K562 (cell line): ENCODE data around the gene SLC7A5. TPM values are rescaled to one million over a fixed set of nuclear protein-coding genes. Genes with fewer than 3 reads are reported as not detected.

Experiments used
- ATAC-seq: fragments of 200-7000 bp; cut with Tn5 transposase; 3 replicates; pipeline ENCODE4 v1.9.1; 2020; ENCODE audit warnings: moderate library complexity
- BruUV-seq: library from RNA; stranded (reverse); fragments of 400-500 nt; replicated peaks from 2 replicates; lab custom pipeline; 2021; lab: Mats Ljungman, UMichigan
- CTCF ChIA-PET: fragments of 300-600 bp; formaldehyde crosslinking; extraction: SDS; loops from one replicate; lab custom pipeline; 2021; ENCODE audit warnings: low intra/inter-chr PET ratio; lab: Yijun Ruan, JAX
- POLR2A ChIA-PET: fragments of 300-600, 350-650 bp; sonication (Branson Sonifier 250); formaldehyde crosslinking; extraction: SDS; loops from one replicate; lab custom pipeline; 2021; ENCODE audit warnings: antibody characterized with exemption, inconsistent platforms; lab: Yijun Ruan, JAX
- DNase-seq, 4 experiments: peaks; one replicate each; pipeline versions ENCODE4 v3.0.0 to v3.0.0-alpha.2; 2011 to 2018; ENCODE audit warnings: low spot score in 3 of 4, mixed read lengths in 3 of 4; ENCODE audit errors: extremely low read depth in 1 of 4
- FAIRE-seq: peaks from 2 replicates; lab custom pipeline; 2011; peaks lifted over from hg19 to GRCh38; lab: Jason Lieb, UNC
- H2AFZ ChIP-seq: 2 replicates; pipeline ENCODE4 v1.6.0; 2011; ENCODE audit warnings: low read depth, low read length, control low read depth, inconsistent platforms
- H3K27ac ChIP-seq: fragments of 200-600 bp; 3 replicates; pipeline ENCODE4 v1.8.0; 2011; ENCODE audit warnings: low read depth, mild to moderate bottlenecking, control low read depth, inconsistent platforms, low read length, moderate library complexity, mixed read lengths; ENCODE audit errors: extremely low read depth
- H3K27me3 ChIP-seq, 2 experiments: fragments of 300-600 bp in 1 of 2; 2 replicates in 1 of 2; 3 replicates in 1 of 2; pipeline versions ENCODE4 v1.6.0 to v1.8.0; 2011; ENCODE audit warnings: inconsistent platforms in 2 of 2, low read length in 2 of 2, mild to moderate bottlenecking in 1 of 2, mixed read lengths in 1 of 2, moderate library complexity in 1 of 2; ENCODE audit not compliant: control insufficient read depth in 2 of 2, insufficient read depth in 2 of 2
- H3K36me3 ChIP-seq: fragments of 300-600 bp; 3 replicates; pipeline ENCODE4 v1.8.0; 2011; ENCODE audit warnings: mild to moderate bottlenecking, low read length, inconsistent platforms; ENCODE audit not compliant: control insufficient read depth, insufficient read depth
- H3K4me1 ChIP-seq, 2 experiments: fragments of 200-600 bp in 1 of 2; replicated peaks in 1 of 2; 2 replicates in 1 of 2; 3 replicates in 1 of 2; pipeline versions ENCODE4 v1.5.1 to v1.8.0; 2011; ENCODE audit warnings: inconsistent platforms in 2 of 2, low read length in 2 of 2, mild to moderate bottlenecking in 1 of 2, mixed read lengths in 1 of 2, moderate library complexity in 1 of 2; ENCODE audit not compliant: control insufficient read depth in 2 of 2, insufficient read depth in 2 of 2
- H3K4me2 ChIP-seq: 2 replicates; pipeline ENCODE4 v1.6.1; 2011; ENCODE audit warnings: low read length, control low read depth, inconsistent platforms, mixed read lengths; ENCODE audit not compliant: insufficient read depth
- H3K4me3 ChIP-seq: fragments of 200-600 bp; sonication (generic), shearing (Covaris generic); 2 replicates; pipeline ENCODE4 v1.5.1; 2016; ENCODE audit warnings: control low read depth, inconsistent platforms
- H3K79me2 ChIP-seq: fragments of 200-600 bp; 3 replicates; pipeline ENCODE4 v1.8.0; 2011; ENCODE audit warnings: low read length, inconsistent platforms; ENCODE audit not compliant: control insufficient read depth, insufficient read depth
- H3K9ac ChIP-seq, 2 experiments: 2 replicates each; pipeline versions ENCODE4 v1.6.0 to v1.6.1; 2011; ENCODE audit warnings: low read depth in 2 of 2, low read length in 2 of 2, control low read depth in 1 of 2, inconsistent platforms in 1 of 2, mild to moderate bottlenecking in 1 of 2, mixed read lengths in 1 of 2; ENCODE audit not compliant: insufficient read depth in 1 of 2
- H3K9me1 ChIP-seq: one replicate; pipeline ENCODE4 v1.6.0; 2011; ENCODE audit warnings: inconsistent platforms, mild to moderate bottlenecking, low read length, moderate library complexity; ENCODE audit not compliant: control insufficient read depth, insufficient read depth
- H3K9me3 ChIP-seq: replicated peaks from 2 replicates; pipeline ENCODE4 v1.5.1; 2011; ENCODE audit warnings: low read depth, low read length, inconsistent platforms; ENCODE audit not compliant: control insufficient read depth, insufficient read depth
- H4K20me1 ChIP-seq: replicated peaks from 2 replicates; pipeline ENCODE4 v1.6.1; 2011; ENCODE audit warnings: low read length, inconsistent platforms, mixed read lengths; ENCODE audit not compliant: control insufficient read depth, insufficient read depth
- DIDO1 ChIP-seq: fragments of 450-650 bp; IDR thresholded peaks from 2 replicates; pipeline ENCODE4 v1.6.1; 2016; ENCODE audit warnings: low read depth, missing biosample characterization, missing genetic modification characterization
- DNMT1 ChIP-seq: fragments of 450-650 bp; IDR thresholded peaks from 2 replicates; pipeline ENCODE4 v1.6.1; 2016; ENCODE audit warnings: antibody characterized with exemption, mild to moderate bottlenecking
- KDM2B ChIP-seq: fragments of 250-450 bp; sonication (Bioruptor Pico); IDR thresholded peaks from 2 replicates; pipeline ENCODE4 v1.8.0; 2021; ENCODE audit warnings: mild to moderate bottlenecking, moderate library complexity
- MAZ ChIP-seq, 2 experiments: fragments of 450-650 bp in 1 of 2; sonication (generic) in 1 of 2; formaldehyde crosslinking; IDR thresholded peaks in 1 of 2; conservative IDR thresholded peaks in 1 of 2; 2 replicates each; pipeline versions ENCODE4 v1.4.0 to v1.5.0; 2020; ENCODE audit warnings: mild to moderate bottlenecking in 1 of 2, missing genetic modification reagents in 1 of 2
- MCM3 ChIP-seq: fragments of 450-650 bp; IDR thresholded peaks from 2 replicates; pipeline ENCODE4 v1.6.1; 2016
- NR2C2 ChIP-seq, 2 experiments: fragments of 200-800 bp in 1 of 2; sonication (Bioruptor generic) in 1 of 2; sonication (generic) in 1 of 2; formaldehyde crosslinking in 1 of 2; IDR thresholded peaks; 2 replicates each; pipeline versions ENCODE4 v1.6.1 to v1.8.0; 2016 to 2022; ENCODE audit warnings: mild to moderate bottlenecking in 1 of 2, missing compliant biosample characterization in 1 of 2, missing genetic modification characterization in 1 of 2, missing genetic modification reagents in 1 of 2
- PHB2 ChIP-seq: fragments of 450-650 bp; IDR thresholded peaks from 2 replicates; pipeline ENCODE4 v1.6.1; 2017; ENCODE audit warnings: low read depth
- PRMT5 ChIP-seq: sonication (generic); formaldehyde crosslinking; IDR thresholded peaks from 2 replicates; pipeline ENCODE4 v1.5.0; 2020; ENCODE audit warnings: missing genetic modification reagents
- TCF7 ChIP-seq: sonication (generic); IDR thresholded peaks from 2 replicates; pipeline ENCODE4 v1.6.1; 2016; ENCODE audit warnings: antibody characterized with exemption, borderline replicate concordance
- TRIM28 ChIP-seq: fragments of 450-650 bp; IDR thresholded peaks from 2 replicates; pipeline ENCODE4 v1.6.1; 2017
- ZC3H11A ChIP-seq: IDR thresholded peaks from 2 replicates; pipeline ENCODE4 v1.6.1; 2012; ENCODE audit warnings: low read depth, low read length, improper control_type of control experiment
- ZKSCAN8 ChIP-seq: fragments of 200-800 bp; sonication (Bioruptor generic); IDR thresholded peaks from 2 replicates; pipeline ENCODE4 v1.6.1; 2016; ENCODE audit warnings: missing genetic modification characterization, missing compliant biosample characterization
- ZNF232 ChIP-seq: sonication (generic); formaldehyde crosslinking; IDR thresholded peaks from 2 replicates; pipeline ENCODE4 v1.8.0; 2022; ENCODE audit warnings: mild to moderate bottlenecking, missing genetic modification reagents
- ZNF24 ChIP-seq: fragments of 450-650 bp; IDR thresholded peaks from 2 replicates; pipeline ENCODE4 v1.6.1; 2016
- ZNF507 ChIP-seq: conservative IDR thresholded peaks from 2 replicates; pipeline ENCODE4 v1.6.1; 2017; ENCODE audit warnings: missing genetic modification characterization, missing compliant biosample characterization
- WGBS: fragments of 100-300 bp; shearing (Covaris generic); methylation state at CpG from one replicate; pipeline ENCODE4 v1.1.6; 2016; ENCODE audit warnings: low coverage, mixed read lengths; ENCODE audit not compliant: insufficient coverage; ENCODE audit errors: missing lambda C conversion rate; 5-methylcytosine and 5-hydroxymethylcytosine counted together
- in situ Hi-C: fragments of 300-500 bp; cut with MboI; formaldehyde crosslinking; loops from 4 replicates; pipeline ENCODE4 v1.15.0; 2018; ENCODE audit warnings: inconsistent platforms, mixed read lengths
- intact Hi-C: fragments of 100-400 bp; cut with micrococcal nuclease; formaldehyde crosslinking; loops from 2 replicates; pipeline ENCODE4 v1.14.2; 2022
- polyA plus RNA-seq, 8 experiments: library from polyadenylated mRNA; depleted of rRNA in 4 of 8; stranded (reverse) in 5 of 8; unstranded in 3 of 8; fragments of >200 nt; fragmentation: Nextera tagmentation in 2 of 8; fragmentation: Illumina TruSeq in 1 of 8; extraction: Ambion mirVana in 2 of 8; extraction: Trizol in 1 of 8; gene quantifications; 2 replicates each; pipeline versions ENCODE4 v1.2.1 to v1.2.3, GENCODE V29; 2011 to 2014; ENCODE audit warnings: inconsistent platforms in 1 of 8, missing spikeins in 1 of 8
- total RNA-seq, 7 experiments: library from RNA; depleted of rRNA in 6 of 7; stranded (reverse); fragments of >200 nt in 6 of 7; fragmentation: Illumina TruSeq in 2 of 7; extraction: Trizol in 2 of 7; gene quantifications; 2 replicates each; pipeline versions ENCODE4 v1.2.1 to v1.2.3, GENCODE V29; 2011 to 2021; ENCODE audit warnings: low replicate concordance in 1 of 7
- TF ChIP-seq, protein P1 (sequence below): fragments of 450-650 bp; formaldehyde crosslinking; IDR thresholded peaks from 2 replicates; pipeline ENCODE4 v1.4.0; 2022; ENCODE audit warnings: mild to moderate bottlenecking, moderate library complexity
- TF ChIP-seq, protein P2 (sequence below): sonication (generic); formaldehyde crosslinking; IDR thresholded peaks from 2 replicates; pipeline ENCODE4 v1.8.0; 2022; ENCODE audit warnings: missing genetic modification reagents, mild to moderate bottlenecking, moderate library complexity, borderline replicate concordance
- TF ChIP-seq, protein P3 (sequence below), 2 experiments: IDR thresholded peaks; 2 replicates each; pipeline ENCODE4 v1.6.1; 2011; ENCODE audit warnings: borderline replicate concordance in 1 of 2, control low read depth in 1 of 2, low read depth in 1 of 2, low read length in 1 of 2, mild to moderate bottlenecking in 1 of 2, mixed read lengths in 1 of 2, moderate library complexity in 1 of 2; ENCODE audit not compliant: insufficient read depth in 1 of 2, insufficient read length in 1 of 2, poor library complexity in 1 of 2, severe bottlenecking in 1 of 2; ENCODE audit errors: extremely low read depth in 1 of 2

Gene SLC7A5
- total and polyA plus RNA-seq, 9 of the 15 experiments (the other 6 are each of a cell fraction or from before 2014, with no cell fraction given) = 1.9 to 220 (median 18.6) TPM

DNA sequence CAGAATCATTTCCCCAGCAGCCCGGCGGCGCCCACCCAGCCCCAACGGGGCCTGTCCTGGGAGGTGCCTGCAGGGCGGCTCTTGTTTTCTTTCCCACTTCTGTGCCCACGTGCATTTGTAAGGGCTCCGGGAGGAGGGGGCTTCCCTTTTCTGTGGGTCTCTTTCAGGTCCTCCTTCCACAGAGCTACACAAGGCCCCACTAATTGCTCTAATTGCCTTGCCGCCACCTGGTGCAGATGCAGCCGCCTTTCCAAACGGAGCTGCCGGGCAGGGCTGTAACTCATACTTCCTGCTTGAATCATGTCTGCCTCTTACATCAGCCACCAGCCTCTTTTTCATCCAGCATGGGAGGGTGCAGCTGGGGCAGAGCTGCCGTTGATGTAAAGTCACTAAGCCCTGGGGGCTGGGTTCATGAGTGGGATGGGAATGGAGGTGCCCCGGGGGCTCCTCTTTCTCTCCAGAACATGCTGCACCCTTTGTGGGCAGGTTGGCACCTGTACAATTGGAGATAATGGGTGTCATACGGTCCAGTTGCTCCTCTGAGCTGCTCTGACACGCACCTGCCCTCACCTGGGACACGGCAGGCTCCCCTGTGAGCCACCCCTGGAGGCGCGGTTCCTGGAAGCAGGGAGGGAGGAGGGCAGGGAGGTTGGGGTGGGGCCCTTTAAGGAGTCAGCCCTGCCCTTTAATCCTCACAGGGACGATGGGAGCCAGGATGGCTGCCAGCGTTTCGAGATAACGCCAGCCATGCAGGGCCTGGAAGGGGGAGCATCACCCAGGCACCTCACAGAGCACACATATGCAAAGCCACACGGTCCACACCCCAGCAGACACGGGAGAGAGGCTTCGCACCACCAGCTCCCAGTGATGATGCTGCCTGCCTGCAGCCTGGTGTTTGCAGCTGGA lies 62.4 kb downstream of the SLC7A5 start:
- BruUV-seq = no TSS peak
- Histone ChIP-seq H3K4me3 (no peak overlapping the region), H3K27ac (peak overlapping the region; percentile 61; the same call in 2 of the 3 replicates), H3K9ac (peak overlapping the region; percentile 49 to 79; a peak in 3 of 4 replicates), H3K9me3 (no peaks in the 10 kb centered on the region), H3K4me2 (peak overlapping the region; percentile 53), H4K20me1 (no peaks in the 10 kb centered on the region), H3K36me3 (no peaks in the 10 kb centered on the region), H3K9me1 (no peaks in the 10 kb centered on the region), H3K4me1 (peaks cover 30 to 31% of the 10 kb centered on the region in 2 experiments), H3K27me3 (peaks cover 0 to 6% of the 10 kb centered on the region in 2 experiments; a peak in 1 of 5 replicates), H2AFZ (peak overlapping the region; percentile 61), H3K79me2 (no peaks in the 10 kb centered on the region)
- WGBS = 5% methylated on average over 15 of the region's 25 CpGs
- in situ Hi-C loops (no loop called here), intact Hi-C loops (loop anchor here (2.0 kb wide), 1 partner anchor 26 kb away; no protein-coding TSS in a partner anchor)
- ChIA-PET CTCF (interaction anchor here (0.6 kb wide), 1 partner anchor 65 kb away, joined by 3 read pairs; no protein-coding TSS in a partner anchor), POLR2A (interaction anchor here (0.6 to 2.7 kb wide), 20 partner anchors 9 to 758 kb away, joined by 3 to 10 read pairs (median 4); no protein-coding TSS in a partner anchor)
- DNase-seq (peak; percentile 40 to 56 (median 51)), FAIRE-seq (peak; percentile 49), ATAC-seq (peak; percentile 87)
- TF ChIP-seq ZC3H11A = no peak
- no peak for TF ChIP-seq KDM2B (CRISPR knock-in tag)
- no peak for TF ChIP-seq ZNF232
- TF ChIP-seq TRIM28 = no peak; the same call in 1 of the 2 replicates
- TF ChIP-seq, protein P1, sequence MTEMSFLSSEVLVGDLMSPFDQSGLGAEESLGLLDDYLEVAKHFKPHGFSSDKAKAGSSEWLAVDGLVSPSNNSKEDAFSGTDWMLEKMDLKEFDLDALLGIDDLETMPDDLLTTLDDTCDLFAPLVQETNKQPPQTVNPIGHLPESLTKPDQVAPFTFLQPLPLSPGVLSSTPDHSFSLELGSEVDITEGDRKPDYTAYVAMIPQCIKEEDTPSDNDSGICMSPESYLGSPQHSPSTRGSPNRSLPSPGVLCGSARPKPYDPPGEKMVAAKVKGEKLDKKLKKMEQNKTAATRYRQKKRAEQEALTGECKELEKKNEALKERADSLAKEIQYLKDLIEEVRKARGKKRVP (CRISPR knock-in tag) = peak; percentile 98
- peak; percentile 53 to 93; a peak in 3 of 4 replicates for TF ChIP-seq MAZ (CRISPR knock-in tag; conservative IDR thresholded peaks at IDR 0.05 in 1 of 2, IDR thresholded peaks at IDR 0.05 in 1 of 2)
- TF ChIP-seq PHB2 = no peak
- no peak for TF ChIP-seq TCF7
- no peak for TF ChIP-seq DIDO1 (tag)
- TF ChIP-seq, protein P2, sequence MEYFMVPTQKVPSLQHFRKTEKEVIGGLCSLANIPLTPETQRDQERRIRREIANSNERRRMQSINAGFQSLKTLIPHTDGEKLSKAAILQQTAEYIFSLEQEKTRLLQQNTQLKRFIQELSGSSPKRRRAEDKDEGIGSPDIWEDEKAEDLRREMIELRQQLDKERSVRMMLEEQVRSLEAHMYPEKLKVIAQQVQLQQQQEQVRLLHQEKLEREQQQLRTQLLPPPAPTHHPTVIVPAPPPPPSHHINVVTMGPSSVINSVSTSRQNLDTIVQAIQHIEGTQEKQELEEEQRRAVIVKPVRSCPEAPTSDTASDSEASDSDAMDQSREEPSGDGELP (CRISPR knock-in tag) = peak; percentile 89
- TF ChIP-seq MCM3 = no peak
- TF ChIP-seq NR2C2 (CRISPR knock-in tag; IDR thresholded peaks at IDR 0.05) = no peak
- peak; percentile 67; the same call in 1 of the 2 replicates for TF ChIP-seq NR2C2 (tag; IDR thresholded peaks at IDR 0.05)
- TF ChIP-seq, protein P3, sequence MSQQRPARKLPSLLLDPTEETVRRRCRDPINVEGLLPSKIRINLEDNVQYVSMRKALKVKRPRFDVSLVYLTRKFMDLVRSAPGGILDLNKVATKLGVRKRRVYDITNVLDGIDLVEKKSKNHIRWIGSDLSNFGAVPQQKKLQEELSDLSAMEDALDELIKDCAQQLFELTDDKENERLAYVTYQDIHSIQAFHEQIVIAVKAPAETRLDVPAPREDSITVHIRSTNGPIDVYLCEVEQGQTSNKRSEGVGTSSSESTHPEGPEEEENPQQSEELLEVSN (IDR thresholded peaks at IDR 0.05; ENCODE audit: borderline replicate concordance in 1 of 2, extremely low read depth in 1 of 2, insufficient read depth in 1 of 2, insufficient read length in 1 of 2, low read depth in 1 of 2, low read length in 1 of 2, poor library complexity in 1 of 2, severe bottlenecking in 1 of 2) = no peak
- peak; percentile 20; the same call in 1 of the 2 replicates for TF ChIP-seq ZNF24
- peak; percentile 58; the same call in 1 of the 2 replicates for TF ChIP-seq ZKSCAN8 (CRISPR knock-in tag)
- no peak for TF ChIP-seq DNMT1
- 0 out of 2 replicates have a peak, but pooled peaks have one; percentile 32 for TF ChIP-seq PRMT5 (CRISPR knock-in tag)
- TF ChIP-seq ZNF507 (tag) = no peak
